Stimulated activated CD8-positive, alpha-beta memory T cell treated with anti-CD3 and anti-CD28 coated beads, Interleukin-15, amount 100 ng/mL, for 24 hours (primary cell): Measurements from ENCODE around the gene CREB3L2.
"Not testable (repeated sequence)": the region's sequence is repeated elsewhere in the genome, so short reads cannot be mapped to it uniquely, and the experiment has no call there.

Experiments
- DNase-seq: peaks from one replicate; pipeline ENCODE4 v3.0.0-alpha.2; 2020; ENCODE audit warnings: low read depth

The CREB3L2 gene

DNA sequence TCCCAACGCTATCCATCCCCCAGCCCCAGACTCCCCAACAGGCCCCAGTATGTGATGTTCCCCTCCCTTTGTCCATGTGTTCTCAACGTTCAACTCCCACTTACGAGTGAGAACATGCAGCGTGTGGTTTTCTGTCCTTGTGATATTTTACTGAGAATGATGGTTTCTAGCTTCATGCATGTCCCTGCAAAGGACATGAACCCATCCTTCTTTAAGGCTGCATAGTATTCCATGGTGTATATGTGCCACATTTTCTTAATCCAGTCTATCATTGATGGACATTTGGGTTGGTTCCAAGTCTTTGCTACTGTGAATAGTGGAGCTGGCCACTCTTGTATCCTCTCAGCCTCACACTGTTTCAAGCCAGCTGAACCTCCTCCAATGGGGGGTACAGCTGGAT lies 33.5 kb downstream of the CREB3L2 start:
- not testable (repeated sequence) for DNase-seq

- no peak for DNase-seq
Observed at GRCh38 chr7:137967143-137968018, 34.5 kb downstream of the CREB3L2 start.

GRCh38 chr7:137966641-137967142 lies 35.2 kb downstream of the CREB3L2 start:
- DNase-seq, result no peak

DNA sequence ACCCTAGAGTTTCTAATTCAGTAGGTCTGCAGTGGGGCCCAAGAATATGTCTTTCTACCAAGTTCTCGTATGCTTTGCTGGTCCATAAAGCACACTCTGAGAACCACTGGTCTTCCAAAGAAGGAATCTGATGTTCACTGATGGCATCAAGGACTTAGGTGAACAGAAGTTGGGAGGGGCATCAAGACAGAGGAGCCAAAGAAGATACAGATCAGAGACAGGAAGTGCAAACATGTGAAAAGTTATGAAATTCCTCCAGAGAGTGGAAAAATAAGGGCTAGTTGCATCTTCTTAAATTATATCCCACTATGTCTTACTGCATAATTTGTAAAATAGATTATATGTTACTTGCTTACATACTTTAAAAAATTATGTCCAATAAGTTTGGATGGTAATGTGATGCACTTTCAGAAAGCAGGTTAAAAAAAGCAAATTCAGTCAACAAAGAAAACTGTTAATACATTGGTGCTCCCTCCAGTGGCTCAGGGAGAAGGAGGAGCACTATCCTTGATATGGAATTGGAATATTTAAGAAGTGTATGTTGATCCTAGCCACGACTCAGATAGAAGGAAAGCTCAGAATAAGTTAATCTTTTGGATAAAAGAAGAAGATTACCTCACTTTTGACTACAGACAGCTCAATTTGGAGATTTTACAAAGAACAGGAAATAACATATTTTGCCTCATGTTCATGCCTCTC lies 35.8 kb downstream of the CREB3L2 start:
- DNase-seq, result no peak

DNA sequence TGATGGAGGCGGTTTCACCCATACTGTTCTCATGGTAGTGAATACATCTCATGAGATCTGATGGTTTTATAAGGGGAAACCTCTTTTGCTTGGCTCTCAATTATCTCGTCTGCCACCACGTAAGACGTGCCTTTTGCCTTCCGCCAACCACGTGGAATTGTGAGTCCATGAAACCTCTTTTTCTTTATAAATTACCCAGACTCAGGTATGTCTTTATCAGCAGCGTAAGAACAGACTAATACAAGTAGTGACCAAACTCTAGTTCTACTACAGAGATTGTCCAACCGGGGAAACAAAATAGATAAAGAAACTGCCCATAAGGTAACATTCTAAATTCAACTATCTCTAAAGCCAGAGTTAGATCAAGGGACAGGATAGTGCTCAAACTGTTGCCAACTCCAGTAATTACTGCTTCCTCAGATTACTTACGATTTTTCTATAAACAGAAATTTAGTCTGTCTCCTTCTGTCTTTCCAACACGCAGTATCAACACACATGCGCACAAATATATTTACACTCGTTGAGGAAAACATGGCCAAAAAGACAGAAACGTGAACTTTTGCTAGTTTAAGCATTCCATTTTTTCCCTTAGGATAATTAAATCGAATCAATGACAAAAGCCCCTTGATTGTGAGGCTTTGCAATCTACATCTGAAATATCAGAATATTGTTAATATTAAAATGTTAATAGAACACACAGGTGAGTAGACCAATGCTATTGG lies 36.9 kb downstream of the CREB3L2 start:
- DNase-seq, result no peak

- DNase-seq, result no peak
Observed at GRCh38 chr7:137962875-137963507, 38.9 kb downstream of the CREB3L2 start.

DNA sequence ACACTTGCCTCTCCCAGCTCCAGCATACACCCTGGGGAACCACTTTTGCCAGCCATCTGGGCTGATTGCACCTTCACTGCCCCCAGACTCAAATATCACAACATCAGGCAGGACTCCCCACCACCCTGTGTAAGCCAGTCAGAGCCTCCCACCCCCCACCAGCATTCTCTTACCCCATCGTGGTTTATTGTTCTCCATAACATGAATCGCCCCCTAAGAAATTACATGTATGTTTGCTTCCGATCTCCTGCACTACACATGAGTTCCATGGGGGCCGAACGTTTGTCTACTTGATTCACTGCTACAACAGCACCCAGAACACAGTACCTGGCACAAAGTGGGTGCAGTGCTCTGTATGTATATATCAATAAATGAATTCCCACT lies 39.4 kb downstream of the CREB3L2 start:
- no peak for DNase-seq

- DNase-seq, result no peak
Observed at GRCh38 chr7:137961200-137962177, 40.4 kb downstream of the CREB3L2 start.

GRCh38 chr7:137960020-137960419 lies 41.9 kb downstream of the CREB3L2 start:
- DNase-seq, result no peak

DNA sequence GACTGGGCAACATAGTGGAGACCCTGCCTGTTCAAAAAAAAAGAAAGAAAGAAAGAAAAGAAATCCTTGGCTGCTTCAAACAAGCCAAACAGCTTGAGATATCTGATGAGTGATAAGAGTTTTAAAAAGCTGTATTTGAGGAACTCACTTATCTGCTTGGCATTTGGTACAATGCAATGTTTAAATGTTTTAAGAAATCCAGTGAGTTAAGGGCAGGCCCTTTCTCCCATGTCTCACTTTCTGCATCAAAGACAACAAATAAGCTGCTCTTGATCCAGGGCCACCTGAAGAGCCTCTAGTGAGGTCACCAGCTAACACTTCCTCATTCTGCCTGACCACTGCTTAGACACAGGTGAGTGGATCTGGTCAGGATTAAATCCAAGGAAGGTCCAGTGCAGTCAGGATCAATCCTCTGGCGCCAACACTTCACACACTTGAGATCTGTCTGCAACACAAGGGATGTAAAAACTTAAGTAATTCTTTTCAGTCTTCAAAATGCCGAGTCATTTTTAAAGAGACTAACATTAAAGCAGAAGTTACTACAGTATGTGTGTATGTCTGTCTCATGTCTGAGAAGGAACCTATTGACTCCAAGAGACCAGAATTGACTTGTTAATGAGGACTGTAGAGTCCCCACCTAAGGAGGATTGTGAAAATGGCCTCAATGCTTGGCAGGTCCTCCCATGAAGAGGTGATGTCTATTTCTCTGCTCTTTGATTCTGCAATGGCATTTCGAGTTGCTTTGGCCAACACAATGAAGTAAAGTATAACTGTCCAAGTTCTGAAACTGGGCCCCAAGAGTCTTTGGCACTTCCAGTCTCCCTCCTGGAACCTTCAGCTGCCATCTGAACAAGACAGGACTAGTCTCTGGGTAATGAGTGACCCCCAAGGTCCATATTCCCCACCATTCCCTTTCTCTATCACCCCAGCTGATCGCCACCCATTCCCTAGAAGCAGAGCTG lies 43.1 kb downstream of the CREB3L2 start:
- no peak for DNase-seq

DNA sequence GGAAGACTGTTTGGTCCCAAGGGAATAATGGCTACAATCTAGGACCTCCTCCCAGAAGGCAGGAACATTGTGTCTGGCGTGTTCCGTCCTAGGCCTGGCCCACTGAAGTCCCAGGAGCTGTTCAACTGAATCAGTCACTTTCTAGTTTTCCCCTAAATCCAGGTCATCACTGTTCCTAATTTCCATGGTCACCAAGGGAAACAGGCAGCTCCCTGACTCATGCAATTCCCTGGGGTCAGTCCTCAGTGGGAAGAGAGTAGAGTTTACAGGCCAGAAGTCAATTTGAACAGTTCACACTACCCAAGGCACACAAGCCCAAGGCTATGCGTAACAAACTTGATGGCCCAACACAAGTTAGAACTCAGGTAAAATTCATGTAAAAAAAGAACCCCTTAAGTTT lies 44.0 kb downstream of the CREB3L2 start:
- DNase-seq, result no peak

DNA sequence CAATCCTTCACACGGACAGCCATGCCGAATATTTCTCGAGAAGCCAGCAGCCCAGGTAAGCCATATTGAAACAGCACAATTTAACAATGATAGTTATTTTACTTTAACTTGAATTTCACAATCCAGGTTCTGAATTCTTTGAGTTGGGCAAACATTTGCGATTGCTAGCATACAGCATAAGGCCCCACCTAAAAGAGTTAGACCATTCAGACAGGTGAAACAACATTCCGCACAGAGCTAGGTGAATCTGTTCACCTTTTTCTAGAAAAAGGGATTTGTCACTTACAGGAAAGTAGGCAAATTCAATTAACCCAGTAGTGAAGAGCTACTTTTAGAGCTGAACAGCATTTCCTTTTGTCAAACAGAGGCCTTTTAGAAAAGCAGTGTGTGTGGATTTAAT lies 45.3 kb downstream of the CREB3L2 start:
- no peak for DNase-seq

- no peak for DNase-seq
Observed at GRCh38 chr7:137956183-137956582, 45.7 kb downstream of the CREB3L2 start.

DNA sequence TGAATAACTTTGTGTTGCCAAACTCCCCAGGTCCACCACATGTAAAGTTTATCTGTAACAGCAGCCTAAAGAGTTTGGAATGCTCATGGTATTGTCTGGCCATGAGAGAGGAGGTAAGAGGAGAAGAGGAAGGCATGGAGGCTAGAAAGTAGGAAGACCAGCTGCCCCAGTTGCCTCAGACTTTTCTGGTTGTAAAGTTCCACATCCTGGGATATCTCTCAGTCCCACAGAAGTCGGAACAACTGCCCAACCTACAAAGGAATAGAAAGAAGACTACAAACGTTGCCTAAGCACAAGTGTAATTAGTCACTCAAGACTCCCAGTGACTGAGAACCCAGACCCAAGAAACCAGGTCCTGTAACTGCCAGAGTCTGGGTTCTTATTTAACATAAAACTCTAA lies 47.3 kb downstream of the CREB3L2 start:
- no peak for DNase-seq

GRCh38 chr7:137953665-137954470 lies 48.0 kb downstream of the CREB3L2 start:
- DNase-seq, result no peak

DNA sequence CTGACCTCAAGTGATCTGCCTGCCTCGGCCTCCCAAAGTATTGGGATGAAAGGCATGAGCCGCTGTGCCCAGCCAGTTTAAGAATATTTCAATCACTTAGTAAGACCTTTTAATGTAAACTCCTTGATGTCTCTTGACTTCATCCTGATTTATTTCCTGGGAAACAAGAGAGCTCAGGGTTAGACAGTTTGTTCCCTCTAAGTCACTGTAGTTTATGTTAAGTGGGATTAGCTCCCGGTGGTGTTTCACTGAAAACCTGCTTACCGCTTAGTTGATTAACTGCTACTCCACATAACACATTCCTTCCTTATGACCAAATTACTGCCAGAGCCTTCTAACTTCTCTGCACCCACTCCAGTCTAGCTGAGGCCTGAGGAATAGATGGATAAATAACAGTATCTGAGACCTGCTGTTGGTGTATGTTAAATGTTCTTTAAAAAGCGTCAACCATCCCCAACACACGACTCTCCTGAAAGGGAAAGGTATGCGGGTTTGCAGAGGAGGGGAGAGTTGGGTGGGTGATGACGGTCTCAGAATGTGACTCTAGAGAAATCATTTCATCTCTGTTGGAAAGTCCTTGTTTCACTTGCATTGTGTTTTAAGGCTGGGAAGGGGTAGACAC lies 48.7 kb downstream of the CREB3L2 start:
- DNase-seq, result no peak

DNA sequence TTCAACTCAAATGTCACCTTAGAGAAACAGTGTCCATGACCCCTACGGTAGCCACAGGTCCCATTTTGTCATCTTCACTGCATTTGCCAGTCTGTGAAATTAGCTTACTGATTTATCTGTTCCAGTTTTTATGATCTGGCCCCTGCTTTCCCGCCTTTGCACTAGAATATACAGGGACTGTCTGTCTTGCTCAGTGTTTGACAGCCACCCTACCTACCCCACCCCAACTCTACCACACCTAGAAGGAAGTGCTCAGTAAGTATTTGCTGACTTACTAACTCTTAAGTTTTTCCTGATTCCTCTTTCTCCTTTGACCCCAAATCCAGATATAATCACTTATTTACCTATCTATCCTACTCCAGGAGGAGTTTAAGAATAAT lies 49.5 kb downstream of the CREB3L2 start:
- no peak for DNase-seq

- DNase-seq, result no peak
Observed at GRCh38 chr7:137951700-137952425, 50.0 kb downstream of the CREB3L2 start.
